ENCODE measurements around the gene BORCS5. TPM values are rescaled to one million over a fixed set of nuclear protein-coding genes. Genes with fewer than 3 reads are reported as not detected.

BORCS5 gene
- polyA plus RNA-seq, 3 donors, result 5.9 to 11.4 (median 7.9) TPM

- 75 to 94% (median 91%) methylated on average over 3 of the region's 3 CpGs for WGBS, 3 donors
- no peak overlapping the region for H3K27ac ChIP-seq (ENCODE audit: low read depth, low read length)
Measured at GRCh38 chr12:12513416-12514006, 156.6 kb downstream of the BORCS5 start.

- WGBS, 3 donors, result 78 to 96% (median 96%) methylated on average over 3 of the region's 3 CpGs
- no peak overlapping the region for H3K27ac ChIP-seq (ENCODE audit: low read depth, low read length)
Measured at GRCh38 chr12:12518464-12518845, 161.6 kb downstream of the BORCS5 start.

DNA sequence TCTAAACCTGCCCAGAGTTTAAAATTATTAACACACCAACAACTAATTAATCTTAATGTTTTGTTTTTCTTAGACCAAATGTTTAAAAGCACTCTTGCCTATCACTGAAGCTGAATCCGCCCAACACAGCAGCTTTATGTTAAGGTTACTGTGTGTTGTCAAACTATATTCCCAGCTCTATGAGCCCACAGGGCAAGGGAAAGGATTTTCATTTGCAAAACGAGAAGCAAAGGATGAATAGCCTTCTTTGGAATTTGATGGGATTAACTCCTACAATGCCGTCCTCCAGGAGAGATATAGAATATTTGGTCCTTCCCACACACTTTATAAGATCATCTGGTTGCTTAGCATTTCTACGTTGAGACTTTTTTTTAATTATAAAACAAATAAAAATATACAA, 162.0 kb downstream of the BORCS5 start:
- no peak overlapping the region for H3K27ac ChIP-seq (ENCODE audit: low read depth, low read length)
- WGBS, 3 donors, result 63 to 80% (median 72%) methylated on average over 4 of the region's 4 CpGs

Other genes starting within 250 kb of the BORCS5 start
- gene LRP6, start 90.0 kb upstream of the BORCS5 start, polyA plus RNA-seq, result 1 to 10 TPM; 5.2 to 9.0 (median 5.2) TPM
- 10 to 100 TPM in 2 of 3 donors, 1 to 10 TPM in 1; 7.0 to 14.2 (median 11.3) TPM for gene MANSC1, start 6.8 kb upstream of the BORCS5 start, polyA plus RNA-seq
- 10 to 100 TPM in 2 of 3 donors, 1 to 10 TPM in 1; 7.6 to 14.4 (median 10.5) TPM for gene DUSP16, start 205.8 kb downstream of the BORCS5 start, polyA plus RNA-seq

Data from adipose tissue (tissue), 3 donors.